HG03354 (cell line): Measurements from ENCODE around the gene EXOC1.
A peak's percentile ranks its signal among the peaks of the same experiment; 100 is the strongest.
"Not testable (repeated sequence)": the region's sequence is repeated elsewhere in the genome, so short reads cannot be mapped to it uniquely, and the experiment has no call there.

Experiments used
- ATAC-seq: cut with Tn5 transposase; IDR thresholded peaks from one replicate; pipeline ENCODE4 v1.9.1; 2021; ENCODE audit warnings: mild to moderate bottlenecking; ENCODE audit not compliant: unreplicated experiment, poor library complexity, severe bottlenecking

Gene EXOC1

GRCh38 chr4:55842312-55842711 is 11.1 kb upstream of the EXOC1 start:
- ATAC-seq, result not testable (repeated sequence)

GRCh38 chr4:55849724-55850123 is 3.7 kb upstream of the EXOC1 start:
- ATAC-seq, result no peak

DNA sequence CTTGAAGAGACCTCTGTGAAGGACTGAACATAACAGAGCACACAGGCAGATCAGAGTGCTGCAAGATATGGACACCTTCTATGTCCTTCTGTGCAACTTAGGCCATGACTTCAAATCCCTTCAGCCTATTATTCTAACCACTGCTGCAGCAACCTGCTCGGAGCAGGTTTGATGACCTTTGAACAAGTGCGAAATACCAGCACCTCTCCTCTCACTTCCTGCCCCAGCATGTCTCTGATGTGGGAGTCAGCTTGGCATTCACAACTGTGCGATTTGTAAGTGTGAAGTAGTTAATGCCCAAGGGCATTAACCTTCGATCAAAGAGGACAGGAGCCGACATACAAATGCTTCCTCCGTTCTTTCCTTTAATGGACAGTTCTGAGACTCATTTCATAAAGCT is 1.6 kb upstream of the EXOC1 start:
- ATAC-seq, result no peak

GRCh38 chr4:55854129-55854528 is 681 bp downstream of the EXOC1 start:
- ATAC-seq, result peak; percentile 12

DNA sequence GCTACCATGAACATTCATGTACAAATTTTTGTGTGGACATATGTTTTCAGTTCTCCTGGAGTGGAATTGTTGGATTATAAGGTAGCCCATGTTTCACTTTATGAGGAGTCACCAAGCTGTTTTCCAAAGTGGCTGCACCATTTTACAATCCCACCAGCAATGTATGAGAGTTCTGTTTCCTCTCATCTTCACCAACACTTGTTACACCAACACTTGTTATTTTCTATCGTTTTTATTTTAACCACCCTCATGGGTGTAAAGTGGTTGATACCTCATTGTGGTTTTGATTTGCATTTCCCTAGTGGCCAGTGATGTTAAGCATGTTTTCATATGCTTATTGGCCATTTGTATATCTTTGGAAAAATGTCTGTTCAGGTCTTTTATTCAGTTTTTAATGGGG is 4.1 kb downstream of the EXOC1 start:
- ATAC-seq, result no peak

- ATAC-seq, result no peak
These were observed 6.3 kb downstream of the EXOC1 start for GRCh38 chr4:55859711-55860110.

DNA sequence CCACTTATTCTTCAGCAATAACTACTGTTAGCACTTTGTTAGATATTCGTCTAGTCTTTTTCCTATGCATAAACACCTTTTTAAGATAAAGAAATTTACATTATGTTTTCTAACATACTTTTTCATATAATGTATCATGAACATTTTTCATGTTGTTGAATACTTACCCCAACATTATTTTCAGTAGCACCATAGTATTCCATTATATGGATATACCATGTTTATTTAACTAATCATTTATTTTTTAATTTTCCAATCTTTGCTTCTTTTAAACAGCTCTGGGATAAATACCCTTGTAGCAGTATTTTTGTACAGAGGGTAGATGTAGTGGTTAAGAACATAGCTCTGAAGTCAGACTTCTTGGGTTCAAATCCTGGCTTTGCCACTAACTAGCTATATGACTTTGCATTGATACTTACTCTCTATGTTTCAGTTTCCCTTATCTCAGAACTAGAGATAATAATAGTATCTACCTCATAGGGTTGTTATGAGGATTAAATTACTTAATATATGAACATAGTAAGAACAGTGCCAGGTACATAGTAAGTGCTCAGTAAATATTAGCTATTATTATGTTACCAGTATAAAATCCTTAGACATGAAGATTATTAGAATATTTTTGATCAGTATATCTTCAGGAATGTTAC is 11.3 kb downstream of the EXOC1 start:
- no peak for ATAC-seq

DNA sequence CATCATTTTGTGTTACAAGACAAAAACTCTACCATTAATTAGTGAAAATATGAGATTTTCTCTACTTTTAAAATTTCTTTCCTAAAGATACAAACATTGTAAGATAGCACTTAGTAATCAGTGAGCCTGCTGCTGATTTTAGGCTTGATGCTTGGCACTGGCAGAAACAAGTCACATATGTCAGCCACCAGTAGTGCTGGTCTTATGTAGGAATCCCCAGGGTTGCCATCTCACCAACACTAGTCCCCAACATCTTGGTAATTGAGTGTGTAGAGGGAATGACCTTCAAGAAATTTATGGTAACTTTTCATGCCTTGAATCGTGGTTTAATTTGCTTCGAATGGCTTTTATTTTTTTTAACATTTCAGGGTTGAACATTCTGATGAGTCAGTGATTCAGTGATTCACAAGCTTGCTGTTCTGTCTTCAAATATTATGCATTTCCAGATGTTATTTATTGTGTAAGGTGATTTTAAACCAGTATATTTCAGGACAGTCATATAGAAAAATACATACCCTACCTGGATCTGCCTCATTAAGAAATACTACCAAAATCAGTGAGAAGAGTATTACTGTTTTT is 11.9 kb downstream of the EXOC1 start:
- no peak for ATAC-seq

DNA sequence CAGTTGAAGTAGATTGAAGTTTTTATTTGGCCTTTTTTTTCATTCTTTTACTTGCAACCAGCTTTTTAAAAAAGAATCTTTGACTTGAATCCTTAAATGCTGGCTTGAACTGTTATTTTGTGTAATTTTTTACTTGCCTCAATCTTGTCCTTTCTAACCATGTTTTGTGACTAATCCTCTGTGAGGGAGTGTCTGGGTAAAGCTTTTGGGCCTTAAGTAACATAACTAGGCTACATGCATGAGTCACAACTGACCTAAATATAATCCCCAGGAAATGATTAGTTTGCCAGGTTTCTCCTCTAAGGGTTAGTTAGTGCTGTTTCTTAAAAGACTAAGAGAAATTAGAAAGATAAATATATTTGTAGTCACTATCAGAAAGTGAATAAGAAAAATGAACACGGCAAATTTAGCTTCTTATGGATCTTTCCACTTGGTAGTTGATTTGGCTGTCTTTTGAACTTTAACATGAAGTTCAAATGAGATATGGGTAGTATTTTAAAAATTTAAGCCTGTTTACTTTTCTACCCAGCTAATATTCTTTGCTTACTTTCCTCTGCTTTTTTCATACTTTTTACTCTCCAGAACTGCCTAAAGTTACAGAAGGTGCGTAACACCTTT is 13.0 kb downstream of the EXOC1 start:
- peak; percentile 81 for ATAC-seq

DNA sequence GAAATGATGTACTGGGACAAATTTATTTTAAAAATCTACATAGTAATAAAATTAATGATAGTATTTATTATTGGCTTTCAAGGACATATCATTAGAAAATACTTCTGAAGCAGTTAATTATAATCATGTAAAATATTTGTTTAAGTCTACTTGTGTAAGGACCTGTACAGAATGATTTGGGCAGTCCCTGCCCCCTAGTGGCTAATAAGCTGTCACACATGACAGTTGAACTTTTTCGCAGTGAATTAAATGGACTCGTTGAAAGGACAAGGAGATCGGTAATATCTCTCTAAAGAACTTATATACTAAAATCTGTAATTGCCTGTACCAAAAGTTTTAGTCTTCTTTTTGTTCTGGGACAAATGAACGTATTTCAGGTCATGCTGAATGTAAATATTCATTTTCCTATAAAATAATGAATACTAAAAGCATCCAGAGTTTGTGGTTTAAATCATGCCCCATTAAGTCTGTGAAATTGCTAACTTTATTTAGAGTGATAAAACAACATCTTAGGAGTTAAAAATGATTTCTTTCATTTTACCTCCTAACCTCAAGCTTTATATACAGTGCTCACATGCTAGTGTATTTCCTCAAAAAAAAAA is 13.6 kb downstream of the EXOC1 start:
- peak; percentile 94 for ATAC-seq

DNA sequence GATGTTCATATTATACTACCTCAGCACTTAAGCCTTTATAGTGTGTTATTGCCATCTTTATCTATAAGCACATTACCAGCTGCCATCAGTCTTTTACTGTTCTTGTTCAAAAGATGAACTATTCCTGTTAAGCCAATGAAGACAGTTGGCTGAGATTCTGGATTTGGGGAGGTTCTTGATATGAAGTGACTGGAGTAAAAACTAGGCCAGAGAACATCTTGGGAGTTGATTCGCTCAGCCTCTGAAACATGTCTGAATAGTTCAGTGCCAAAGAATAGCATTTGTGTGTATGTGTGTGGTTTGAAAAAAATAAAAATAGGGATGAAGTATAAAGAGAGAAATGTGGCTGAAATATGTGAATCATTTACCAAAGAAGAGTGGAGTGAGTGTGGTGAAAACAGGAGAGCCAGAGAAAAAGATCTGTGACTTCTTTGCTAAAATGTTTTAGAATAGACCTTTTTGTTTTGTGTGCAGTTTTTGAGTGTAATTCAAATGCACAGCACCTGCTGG is 15.2 kb downstream of the EXOC1 start:
- no peak for ATAC-seq

GRCh38 chr4:55871299-55871800 is 17.9 kb downstream of the EXOC1 start:
- no peak for ATAC-seq

GRCh38 chr4:55874831-55875230 is 21.4 kb downstream of the EXOC1 start:
- no peak for ATAC-seq

DNA sequence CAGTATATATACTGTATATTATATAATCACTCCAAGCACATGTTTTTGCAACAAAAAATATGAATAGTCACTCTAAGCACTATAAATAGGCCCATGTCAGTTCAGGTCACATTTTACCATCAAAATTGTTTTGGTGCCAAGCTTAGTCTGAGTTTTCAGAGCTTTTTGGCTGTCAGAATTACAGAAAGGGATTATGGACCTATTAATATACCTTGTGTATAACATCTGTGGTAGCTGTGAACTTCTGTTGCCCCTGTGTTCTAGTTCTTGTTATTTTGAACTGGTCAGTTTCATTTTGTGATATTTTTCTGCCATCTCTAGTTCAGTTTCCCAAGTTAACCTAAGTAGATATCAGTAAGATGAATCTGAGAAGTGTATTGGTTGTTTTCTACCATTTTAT is 22.9 kb downstream of the EXOC1 start:
- no peak for ATAC-seq

DNA sequence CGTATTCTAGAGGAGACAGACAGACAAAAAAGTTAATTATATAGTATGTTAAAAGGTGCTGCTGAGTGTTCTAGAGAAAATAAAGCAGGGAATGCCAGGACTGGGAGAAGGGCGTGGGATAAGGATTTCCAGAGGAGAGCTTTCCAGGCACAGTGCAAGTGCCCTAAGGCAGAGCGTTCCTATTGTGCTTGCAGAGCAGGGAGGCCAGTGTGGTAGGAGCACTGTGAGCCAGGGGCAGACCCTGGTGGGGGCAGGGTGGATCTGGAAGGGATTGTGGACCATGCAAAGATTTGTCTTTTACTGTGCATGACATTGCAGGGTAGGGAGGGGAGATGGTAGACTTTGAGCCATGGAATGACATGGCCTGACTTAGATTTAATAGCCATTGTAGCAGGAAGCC is 25.8 kb downstream of the EXOC1 start:
- no peak for ATAC-seq

DNA sequence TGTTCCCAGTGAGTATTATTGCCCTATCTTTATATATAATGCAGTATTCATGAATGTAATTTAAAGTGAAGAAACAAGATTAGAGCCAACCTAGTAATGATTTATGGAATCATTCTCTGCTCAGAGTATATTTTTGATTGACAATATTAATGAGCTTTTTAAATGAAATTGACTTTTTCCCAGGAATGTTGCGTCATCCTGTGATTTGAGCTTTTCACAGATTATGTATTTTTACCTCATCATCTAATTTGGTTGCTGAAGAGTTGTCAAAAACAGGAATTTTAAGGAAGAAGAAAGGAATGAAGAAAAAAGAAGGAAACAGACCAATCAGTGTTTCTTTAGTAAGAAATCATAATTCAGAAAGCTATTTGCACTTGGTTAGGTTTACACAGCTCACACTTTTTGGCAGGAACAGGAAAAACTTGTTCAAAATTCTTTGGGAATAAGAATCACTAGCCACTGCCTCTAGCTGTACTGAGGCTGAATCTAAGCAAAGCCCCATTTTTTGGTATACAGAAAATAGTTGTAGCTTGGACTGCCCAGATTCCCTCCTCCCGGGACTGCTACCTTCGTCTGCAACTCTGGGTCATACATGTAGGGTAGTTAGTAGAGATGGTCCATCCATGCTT is 27.3 kb downstream of the EXOC1 start:
- ATAC-seq, result no peak

- ATAC-seq, result no peak
These were observed 30.8 kb downstream of the EXOC1 start for GRCh38 chr4:55884093-55884850.

DNA sequence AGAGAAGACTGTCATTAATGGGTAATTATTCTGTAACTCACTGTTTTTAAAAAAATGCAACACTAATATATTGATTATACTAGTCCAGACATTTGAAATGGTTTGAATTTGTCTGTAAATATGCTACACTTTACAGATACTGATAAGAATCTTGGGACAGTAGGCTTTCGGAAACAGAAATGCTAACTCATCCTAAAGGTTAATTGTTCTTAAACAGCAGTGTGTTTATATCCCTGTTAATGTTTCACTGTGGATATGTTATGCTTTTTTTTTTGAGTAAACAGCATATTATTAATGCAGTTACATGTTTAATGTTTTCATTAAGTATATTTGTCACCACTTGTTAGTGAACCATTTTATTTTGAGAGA is 31.4 kb downstream of the EXOC1 start:
- no peak for ATAC-seq

DNA sequence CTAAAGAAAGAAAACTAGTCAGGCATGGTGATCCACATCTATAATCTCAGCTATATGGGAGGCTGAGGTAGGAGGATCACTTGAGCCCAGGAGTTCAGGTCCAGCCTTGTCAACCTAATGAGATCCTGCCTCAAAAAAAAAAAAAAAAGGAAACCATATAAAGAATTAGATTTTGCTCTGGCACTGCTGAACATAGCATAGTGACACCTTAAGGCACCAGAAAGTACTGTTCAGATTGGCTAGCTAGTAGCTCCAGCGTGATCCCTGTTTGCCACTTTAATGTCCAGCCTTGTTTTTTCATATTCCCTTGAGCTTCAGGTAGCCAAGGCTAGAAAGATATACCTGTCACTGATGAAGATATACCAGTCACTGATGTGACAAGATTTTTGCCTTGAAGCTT is 34.1 kb downstream of the EXOC1 start:
- ATAC-seq, result peak; percentile 48

- ATAC-seq, result no peak
These were observed 38.7 kb downstream of the EXOC1 start for GRCh38 chr4:55892156-55892555.
